Activated CD4-positive, alpha-beta memory T cell treated with anti-CD3 and anti-CD28 coated beads for 36 hours (primary cell): ENCODE measurements around the gene TOX2. TPM values are rescaled to one million over a fixed set of nuclear protein-coding genes. Genes with fewer than 3 reads are reported as not detected.

ENCODE experiments used
- CTCF ChIA-PET: fragments of 350-600 bp; sonication (Branson Sonifier 250); formaldehyde crosslinking; loops from one replicate; lab custom pipeline; 2021; ENCODE audit warnings: antibody characterized with exemption, inconsistent platforms; lab: Charles Lee
- POLR2A ChIA-PET: fragments of 350-600 bp; sonication (Branson Sonifier 250); formaldehyde crosslinking; loops from one replicate; lab custom pipeline; 2021; ENCODE audit warnings: antibody characterized with exemption; lab: Charles Lee
- DNase-seq: peaks from one replicate; pipeline ENCODE4 v3.0.0-alpha.2; 2020
- H3K27ac Mint-ChIP-seq: one replicate; pipeline ENCODE4 v1.8.0; 2021; ENCODE audit warnings: mixed read lengths
- H3K27me3 Mint-ChIP-seq: one replicate; pipeline ENCODE4 v1.8.0; 2021; ENCODE audit warnings: mixed read lengths
- H3K36me3 Mint-ChIP-seq: one replicate; pipeline ENCODE4 v1.8.0; 2021; ENCODE audit warnings: mixed read lengths
- H3K4me1 Mint-ChIP-seq: one replicate; pipeline ENCODE4 v1.8.0; 2021; ENCODE audit warnings: low read depth, mixed read lengths
- H3K4me3 Mint-ChIP-seq: one replicate; pipeline ENCODE4 v1.8.0; 2021; ENCODE audit warnings: mild to moderate bottlenecking, mixed read lengths
- H3K9me3 Mint-ChIP-seq: one replicate; pipeline ENCODE4 v1.8.0; 2021; ENCODE audit warnings: mixed read lengths
- intact Hi-C: fragments of 100-400 bp; cut with micrococcal nuclease; formaldehyde crosslinking; loops from one replicate; pipeline ENCODE4 v1.15.1; 2023
- total RNA-seq, 2 experiments: library from RNA; stranded (reverse); gene quantifications; one replicate each; pipeline ENCODE4 v1.2.3, GENCODE V29; 2021

Gene TOX2
- 1 to 10 TPM; 2.2 to 2.5 TPM for total RNA-seq

GRCh38 chr20:43914311-43915210 is at the start of gene TOX2:
Gene TOX2 (plus strand): TSS chr20:43914852. CDS start chr20:43914892, 40 bp downstream.
- Mint-ChIP-seq H3K4me3 (peak within 1 kb of the TSS; percentile 78), H3K4me1 (peaks cover 39% of the 10 kb centered on the region), H3K27me3 (peaks cover 44% of the 10 kb centered on the region), H3K9me3 (peaks cover 16% of the 10 kb centered on the region), H3K36me3 (peaks cover 9% of the 10 kb centered on the region), H3K27ac (peak within 1 kb of the TSS; percentile 43)
- intact Hi-C loops = loop anchor here (2.0 to 10.0 kb wide), 4 partner anchors 36 to 164 kb away; no protein-coding TSS in a partner anchor
- ChIA-PET POLR2A (no interaction called here), CTCF (interaction anchor here (0.6 kb wide), 1 partner anchor 43 kb away, joined by 3 read pairs; no protein-coding TSS in a partner anchor)
- peak; percentile 48 for DNase-seq

GRCh38 chr20:43868091-43868490 is 46.6 kb upstream of the TOX2 start:
- no peaks in the 10 kb centered on the region for H3K36me3 Mint-ChIP-seq
- DNase-seq = no peak
- H3K27ac Mint-ChIP-seq = no peak overlapping the region
- no peaks in the 10 kb centered on the region for H3K4me1 Mint-ChIP-seq
- H3K4me3 Mint-ChIP-seq = no peak overlapping the region
- peaks cover 2% of the 10 kb centered on the region for H3K9me3 Mint-ChIP-seq
- POLR2A ChIA-PET = no interaction called here
- no peaks in the 10 kb centered on the region for H3K27me3 Mint-ChIP-seq
- CTCF ChIA-PET = no interaction called here
- intact Hi-C loops = no loop called here

GRCh38 chr20:43870484-43870883 is 44.2 kb upstream of the TOX2 start:
- ChIA-PET POLR2A (no interaction called here), CTCF (no interaction called here)
- H3K4me3 Mint-ChIP-seq = no peak overlapping the region
- peaks cover 2% of the 10 kb centered on the region for H3K9me3 Mint-ChIP-seq
- H3K27me3 Mint-ChIP-seq = no peaks in the 10 kb centered on the region
- intact Hi-C loops = no loop called here
- no peak overlapping the region for H3K27ac Mint-ChIP-seq
- H3K4me1 Mint-ChIP-seq = no peaks in the 10 kb centered on the region
- no peak for DNase-seq
- H3K36me3 Mint-ChIP-seq = no peaks in the 10 kb centered on the region

GRCh38 chr20:43878776-43879175 is 35.9 kb upstream of the TOX2 start:
- Mint-ChIP-seq H3K27me3 (peaks cover 6% of the 10 kb centered on the region), H3K36me3 (no peaks in the 10 kb centered on the region), H3K4me1 (no peaks in the 10 kb centered on the region), H3K9me3 (no peaks in the 10 kb centered on the region), H3K4me3 (no peak overlapping the region), H3K27ac (no peak overlapping the region)
- CTCF ChIA-PET = no interaction called here
- POLR2A ChIA-PET = no interaction called here
- intact Hi-C loops = no loop called here
- DNase-seq = no peak

- intact Hi-C loops = no loop called here
- POLR2A ChIA-PET = no interaction called here
- Mint-ChIP-seq H3K27me3 (peaks cover 2% of the 10 kb centered on the region), H3K9me3 (peaks cover 20% of the 10 kb centered on the region), H3K4me3 (no peak overlapping the region), H3K36me3 (peaks cover 2% of the 10 kb centered on the region), H3K27ac (no peak overlapping the region), H3K4me1 (no peaks in the 10 kb centered on the region)
- CTCF ChIA-PET = no interaction called here
- no peak for DNase-seq
Observed at GRCh38 chr20:43893930-43894329, 20.7 kb upstream of the TOX2 start.

- intact Hi-C loops = no loop called here
- peaks cover 18% of the 10 kb centered on the region for H3K9me3 Mint-ChIP-seq
- POLR2A ChIA-PET = no interaction called here
Observed at GRCh38 chr20:43894491-43894890, 20.2 kb upstream of the TOX2 start.

GRCh38 chr20:43895235-43895634 is 19.4 kb upstream of the TOX2 start:
- peaks cover under 1% of the 10 kb centered on the region for H3K36me3 Mint-ChIP-seq
- intact Hi-C loops = no loop called here
- ChIA-PET POLR2A (no interaction called here), CTCF (no interaction called here)
- no peaks in the 10 kb centered on the region for H3K4me1 Mint-ChIP-seq
- H3K4me3 Mint-ChIP-seq = no peak overlapping the region
- DNase-seq = no peak
- H3K27me3 Mint-ChIP-seq = peaks cover 1% of the 10 kb centered on the region
- H3K27ac Mint-ChIP-seq = no peak overlapping the region
- H3K9me3 Mint-ChIP-seq = peaks cover 12% of the 10 kb centered on the region

More at GRCh38 chr20:43894491-43894890, 20.2 kb upstream of the TOX2 start:
- CTCF ChIA-PET = no interaction called here
- no peaks in the 10 kb centered on the region for H3K4me1 Mint-ChIP-seq
- H3K27ac Mint-ChIP-seq = no peak overlapping the region
- H3K36me3 Mint-ChIP-seq = peaks cover 2% of the 10 kb centered on the region
- peaks cover 1% of the 10 kb centered on the region for H3K27me3 Mint-ChIP-seq
- no peak overlapping the region for H3K4me3 Mint-ChIP-seq
- no peak for DNase-seq

- Mint-ChIP-seq H3K36me3 (no peaks in the 10 kb centered on the region), H3K27ac (no peak overlapping the region), H3K4me3 (no peak overlapping the region), H3K27me3 (peaks cover 1% of the 10 kb centered on the region), H3K4me1 (no peaks in the 10 kb centered on the region), H3K9me3 (peaks cover 10% of the 10 kb centered on the region)
- ChIA-PET CTCF (no interaction called here), POLR2A (no interaction called here)
- no peak for DNase-seq
- intact Hi-C loops = no loop called here
Observed at GRCh38 chr20:43899274-43900120, 15.2 kb upstream of the TOX2 start.

- intact Hi-C loops = no loop called here
- POLR2A ChIA-PET = no interaction called here
- H3K27me3 Mint-ChIP-seq = peaks cover 1% of the 10 kb centered on the region
- peaks cover 10% of the 10 kb centered on the region for H3K9me3 Mint-ChIP-seq
- H3K27ac Mint-ChIP-seq = no peak overlapping the region
- DNase-seq = no peak
- H3K4me1 Mint-ChIP-seq = no peaks in the 10 kb centered on the region
- no peaks in the 10 kb centered on the region for H3K36me3 Mint-ChIP-seq
- CTCF ChIA-PET = no interaction called here
- H3K4me3 Mint-ChIP-seq = no peak overlapping the region
Observed at GRCh38 chr20:43900121-43900466, 14.6 kb upstream of the TOX2 start.

GRCh38 chr20:43900496-43900895 is 14.2 kb upstream of the TOX2 start:
- CTCF ChIA-PET = no interaction called here
- intact Hi-C loops = no loop called here
- H3K4me1 Mint-ChIP-seq = no peaks in the 10 kb centered on the region
- DNase-seq = no peak
- peaks cover 1% of the 10 kb centered on the region for H3K27me3 Mint-ChIP-seq
- peaks cover 10% of the 10 kb centered on the region for H3K9me3 Mint-ChIP-seq
- no peak overlapping the region for H3K4me3 Mint-ChIP-seq
- H3K36me3 Mint-ChIP-seq = no peaks in the 10 kb centered on the region
- H3K27ac Mint-ChIP-seq = no peak overlapping the region
- POLR2A ChIA-PET = no interaction called here

- Mint-ChIP-seq H3K27me3 (peaks cover 1% of the 10 kb centered on the region), H3K9me3 (peaks cover 10% of the 10 kb centered on the region), H3K36me3 (no peaks in the 10 kb centered on the region), H3K4me1 (no peaks in the 10 kb centered on the region), H3K27ac (no peak overlapping the region), H3K4me3 (no peak overlapping the region)
- DNase-seq = no peak
- CTCF ChIA-PET = interaction anchor here (0.6 kb wide), 1 partner anchor 456 kb away, joined by 4 read pairs; no protein-coding TSS in a partner anchor
- POLR2A ChIA-PET = no interaction called here
- intact Hi-C loops = no loop called here
Observed at GRCh38 chr20:43901296-43901695, 13.4 kb upstream of the TOX2 start.
